Endothelial cell (in vitro differentiated cells): ENCODE measurements around the gene RPL12. TPM values are rescaled to one million over a fixed set of nuclear protein-coding genes. Genes with fewer than 3 reads are reported as not detected.

Experiments used
- DNase-seq: peaks from one replicate; pipeline ENCODE4 v3.0.0; 2021; ENCODE audit warnings: low spot score
- H3K27ac Mint-ChIP-seq: one replicate; pipeline ENCODE4 v1.8.0; 2021; ENCODE audit warnings: mixed read lengths, inconsistent platforms; ENCODE audit not compliant: unreplicated experiment
- H3K27me3 Mint-ChIP-seq: one replicate; pipeline ENCODE4 v1.8.0; 2021; ENCODE audit warnings: mild to moderate bottlenecking, moderate library complexity, mixed read lengths, inconsistent platforms; ENCODE audit not compliant: unreplicated experiment
- H3K36me3 Mint-ChIP-seq: one replicate; pipeline ENCODE4 v1.8.0; 2021; ENCODE audit warnings: mild to moderate bottlenecking, low read depth, mixed read lengths, inconsistent platforms; ENCODE audit not compliant: unreplicated experiment
- H3K4me1 Mint-ChIP-seq: one replicate; pipeline ENCODE4 v1.8.0; 2021; ENCODE audit warnings: mild to moderate bottlenecking, mixed read lengths, inconsistent platforms; ENCODE audit not compliant: unreplicated experiment
- H3K4me3 Mint-ChIP-seq: one replicate; pipeline ENCODE4 v1.8.0; 2021; ENCODE audit warnings: mild to moderate bottlenecking, mixed read lengths, inconsistent platforms; ENCODE audit not compliant: unreplicated experiment
- H3K9me3 Mint-ChIP-seq: one replicate; pipeline ENCODE4 v1.8.0; 2021; ENCODE audit warnings: mixed read lengths, inconsistent platforms; ENCODE audit not compliant: unreplicated experiment
- CTCF ChIP-seq: fragments of 200-600 bp; sonication (generic); IDR thresholded peaks from one replicate; pipeline ENCODE4 v1.5.0; 2021; ENCODE audit warnings: antibody characterized with exemption; ENCODE audit not compliant: unreplicated experiment
- total RNA-seq: library from RNA; stranded (reverse); fragmentation: NEBNext Ultra II Directional; extraction: Animal tissue kit (Norgen Biotek cat#: 25700); gene quantifications from one replicate; pipeline ENCODE4 v1.2.1, GENCODE V29; 2021; ENCODE audit not compliant: unreplicated experiment

Gene RPL12
- total RNA-seq, 1 donor from 2014 or later: 1,208 TPM

- H3K9me3 Mint-ChIP-seq: no peaks in the 10 kb centered on the region
- TF ChIP-seq CTCF: no peak
- peaks cover 24% of the 10 kb centered on the region for H3K36me3 Mint-ChIP-seq
- DNase-seq: no peak
- no peaks in the 10 kb centered on the region for H3K4me1 Mint-ChIP-seq
- H3K4me3 Mint-ChIP-seq: no peak overlapping the region
- H3K27ac Mint-ChIP-seq: no peak overlapping the region
- H3K27me3 Mint-ChIP-seq: peaks cover 3% of the 10 kb centered on the region
Observed at GRCh38 chr9:127488946-127489345, 37.7 kb upstream of the RPL12 start.

- Mint-ChIP-seq H3K9me3 (no peaks in the 10 kb centered on the region), H3K4me1 (no peaks in the 10 kb centered on the region), H3K36me3 (peaks cover 25% of the 10 kb centered on the region), H3K4me3 (peak overlapping the region; percentile 49), H3K27ac (no peak overlapping the region), H3K27me3 (peaks cover 3% of the 10 kb centered on the region)
- DNase-seq: no peak
- no peak for TF ChIP-seq CTCF
Observed at GRCh38 chr9:127485995-127486394, 34.8 kb upstream of the RPL12 start.

GRCh38 chr9:127482662-127483061 is 31.5 kb upstream of the RPL12 start:
- H3K36me3 Mint-ChIP-seq: peaks cover 24% of the 10 kb centered on the region
- TF ChIP-seq CTCF: no peak
- no peaks in the 10 kb centered on the region for H3K9me3 Mint-ChIP-seq
- no peaks in the 10 kb centered on the region for H3K27me3 Mint-ChIP-seq
- no peak for DNase-seq
- H3K4me1 Mint-ChIP-seq: no peaks in the 10 kb centered on the region
- H3K4me3 Mint-ChIP-seq: no peak overlapping the region
- H3K27ac Mint-ChIP-seq: no peak overlapping the region

GRCh38 chr9:127479507-127480081 is 28.4 kb upstream of the RPL12 start:
- no peaks in the 10 kb centered on the region for H3K4me1 Mint-ChIP-seq

More at GRCh38 chr9:127479507-127480081, 28.4 kb upstream of the RPL12 start:
- DNase-seq: no peak
- peaks cover 15% of the 10 kb centered on the region for H3K36me3 Mint-ChIP-seq
- no peaks in the 10 kb centered on the region for H3K27me3 Mint-ChIP-seq
- TF ChIP-seq CTCF: no peak
- no peak overlapping the region for H3K4me3 Mint-ChIP-seq
- no peak overlapping the region for H3K27ac Mint-ChIP-seq
- no peaks in the 10 kb centered on the region for H3K9me3 Mint-ChIP-seq
